Upper lobe of left lung (tissue), 6 donors: ENCODE measurements around the gene SLC8A3. TPM values are rescaled to one million over a fixed set of nuclear protein-coding genes. Genes with fewer than 3 reads are reported as not detected.

Experiments used
- ATAC-seq, 2 donors: fragments of 200-7000 bp; cut with Tn5 transposase; one replicate each; pipeline ENCODE4 v1.9.1; 2022; ENCODE audit warnings: mild to moderate bottlenecking in 2 of 2, moderate library complexity in 2 of 2; ENCODE audit not compliant: low FRiP score in 2 of 2
- DNase-seq, 2 donors: peaks; one replicate each; pipeline ENCODE4 v3.0.0-alpha.2; 2019 to 2020
- H3K27ac ChIP-seq, 4 donors: fragments of 200-600 bp; sonication (generic); one replicate each; pipeline ENCODE4 v1.5.1; 2016 to 2019
- H3K27me3 ChIP-seq, 4 donors: fragments of 200-600 bp; sonication (generic); one replicate each; pipeline ENCODE4 v1.5.1; 2017 to 2019
- H3K36me3 ChIP-seq, 4 donors: fragments of 200-600 bp; sonication (generic); one replicate each; pipeline ENCODE4 v1.5.1; 2016 to 2019
- H3K4me1 ChIP-seq, 4 donors: fragments of 200-600 bp; sonication (generic); one replicate each; pipeline ENCODE4 v1.5.1; 2018 to 2019
- H3K4me3 ChIP-seq, 4 donors: fragments of 200-600 bp; sonication (generic); one replicate each; pipeline ENCODE4 v1.5.1; 2017 to 2019; ENCODE audit warnings: mild to moderate bottlenecking in 2 of 4, moderate library complexity in 1 of 4
- H3K9me3 ChIP-seq, 4 donors: fragments of 200-600 bp; sonication (generic); one replicate each; pipeline ENCODE4 v1.5.1; 2018 to 2019
- CTCF ChIP-seq, 6 experiments: fragments of 450-650 bp in 4 of 6; fragments of 200-600 bp in 2 of 6; sonication (generic) in 2 of 6; IDR thresholded peaks; one replicate each; pipeline ENCODE4 v1.5.1; 2016 to 2019; ENCODE audit warnings: antibody characterized with exemption in 6 of 6
- EP300 ChIP-seq, 4 donors: sonication (generic); formaldehyde crosslinking; IDR thresholded peaks; one replicate each; pipeline ENCODE4 v1.5.1; 2017; ENCODE audit warnings: antibody characterized with exemption in 4 of 4, control low read depth in 2 of 4
- POLR2A ChIP-seq, 4 donors: fragments of 450-650 bp; IDR thresholded peaks; one replicate each; pipeline ENCODE4 v1.5.1; 2016 to 2017; ENCODE audit warnings: antibody characterized with exemption in 4 of 4, mild to moderate bottlenecking in 2 of 4
- POLR2AphosphoS5 ChIP-seq, 2 donors: sonication (generic); formaldehyde crosslinking; IDR thresholded peaks; one replicate each; pipeline ENCODE4 v1.5.1; 2017; ENCODE audit warnings: antibody characterized with exemption in 2 of 2
- WGBS, 2 donors: methylation state at CpG; one replicate each; pipeline ENCODE4 v1.1.5; 2017 to 2018; 5-methylcytosine and 5-hydroxymethylcytosine counted together
- total RNA-seq, 6 donors: library from RNA; depleted of rRNA in 4 of 6; stranded (reverse); fragments of >200 nt in 4 of 6; gene quantifications; one replicate each; pipeline versions ENCODE4 v1.1.0 to v1.2.1, GENCODE V29; 2016 to 2021
- donor health status: DM: no; HTN: no; CAD: no; lungs with moderate emphysema.
- donor health status: DM: no; HTN: yes; CAD: no; lungs with severe emphysema.

The SLC8A3 gene
- total RNA-seq, 6 donors from 2014 or later = 0.49 to 1.4 (median 1.0) TPM

- Histone ChIP-seq H3K27ac (no peak overlapping the region), H3K4me1 (no peaks in the 10 kb centered on the region), H3K27me3 (no peaks in the 10 kb centered on the region), H3K4me3 (no peak overlapping the region), H3K9me3 (no peaks in the 10 kb centered on the region), H3K36me3 (no peaks in the 10 kb centered on the region)
- DNase-seq (no peak), ATAC-seq (no peak)
- WGBS, 2 donors = 82 to 89% methylated on average over 4 to 6 of the region's 6 CpGs
- TF ChIP-seq CTCF (IDR thresholded peaks at IDR 0.05) = no peak
- TF ChIP-seq POLR2AphosphoS5 (IDR thresholded peaks at IDR 0.05) = no peak
- TF ChIP-seq POLR2A (IDR thresholded peaks at IDR 0.05) = no peak
- TF ChIP-seq EP300 (IDR thresholded peaks at IDR 0.05) = no peak
These were observed 182.1 kb downstream of the SLC8A3 start for GRCh38 chr14:70006699-70007098.

DNA sequence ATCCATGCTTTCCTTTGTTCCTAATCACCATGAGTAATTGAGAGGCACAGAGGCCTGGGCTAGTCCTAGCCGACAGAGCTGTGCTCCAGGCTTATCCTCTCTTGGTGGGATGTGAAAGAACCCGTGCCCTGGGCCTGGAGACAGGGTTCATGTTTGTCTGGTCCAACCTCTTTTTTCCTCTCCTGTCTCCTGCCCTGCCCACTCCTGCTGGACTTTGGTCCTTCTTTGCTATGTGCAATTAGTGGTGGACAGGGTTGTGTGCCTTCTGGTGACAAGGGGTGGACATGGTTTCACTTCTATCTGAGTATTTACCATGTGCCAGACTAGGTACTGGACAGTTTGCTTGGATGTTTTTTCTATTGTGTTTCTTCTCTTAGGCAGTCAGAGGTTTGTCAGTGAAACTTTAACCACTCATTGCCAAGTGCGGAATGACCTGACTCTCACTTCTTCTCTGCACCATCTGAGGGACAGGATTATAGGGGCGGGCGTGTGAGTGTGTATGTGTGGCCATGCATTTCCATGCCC lies 183.4 kb downstream of the SLC8A3 start:
- no peak overlapping the region for H3K27ac ChIP-seq

DNA sequence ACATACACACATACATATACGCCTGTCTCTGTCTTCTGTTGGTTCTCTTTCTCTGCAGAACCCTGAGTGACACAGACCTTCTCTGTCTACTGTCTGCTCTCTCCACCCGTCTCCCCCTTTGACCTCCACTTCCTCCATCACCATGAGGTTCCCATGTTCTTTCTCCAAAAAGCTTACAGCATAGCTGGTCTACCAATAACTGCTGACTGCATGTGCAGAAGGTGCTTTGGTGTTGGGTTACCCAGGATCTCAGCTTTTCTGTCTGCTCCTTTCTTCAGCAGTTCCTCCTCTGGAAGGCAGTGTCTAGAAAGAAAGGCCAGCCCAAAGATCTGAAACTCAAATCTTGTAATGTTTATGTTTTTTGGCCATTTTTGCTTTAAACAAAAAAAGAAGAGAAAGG lies 184.0 kb downstream of the SLC8A3 start:
- 60 to 79% methylated on average over 2 of the region's 2 CpGs for WGBS, 2 donors
- no peaks in the 10 kb centered on the region for H3K36me3 ChIP-seq
- no peaks in the 10 kb centered on the region for H3K27me3 ChIP-seq
- no peaks in the 10 kb centered on the region for H3K9me3 ChIP-seq
- no peak overlapping the region for H3K27ac ChIP-seq
- DNase-seq (no peak), ATAC-seq (no peak)
- TF ChIP-seq CTCF (IDR thresholded peaks at IDR 0.05) (no peak), POLR2A (IDR thresholded peaks at IDR 0.05) (no peak), EP300 (IDR thresholded peaks at IDR 0.05) (no peak), POLR2AphosphoS5 (IDR thresholded peaks at IDR 0.05) (no peak)
- H3K4me3 ChIP-seq = no peak overlapping the region
- no peaks in the 10 kb centered on the region for H3K4me1 ChIP-seq

More for the DNA sequence above, 183.4 kb downstream of the SLC8A3 start:
- TF ChIP-seq POLR2A (IDR thresholded peaks at IDR 0.05) = no peak
- TF ChIP-seq POLR2AphosphoS5 (IDR thresholded peaks at IDR 0.05) = no peak
- no peak for TF ChIP-seq EP300 (IDR thresholded peaks at IDR 0.05)
- TF ChIP-seq CTCF (IDR thresholded peaks at IDR 0.05) = no peak
- Histone ChIP-seq H3K9me3 (no peaks in the 10 kb centered on the region), H3K27me3 (no peaks in the 10 kb centered on the region), H3K4me3 (no peak overlapping the region), H3K36me3 (no peaks in the 10 kb centered on the region), H3K4me1 (no peaks in the 10 kb centered on the region)
- WGBS, 2 donors = 77 to 78% methylated on average over 5 of the region's 5 CpGs
- ATAC-seq (no peak), DNase-seq (no peak)

DNA sequence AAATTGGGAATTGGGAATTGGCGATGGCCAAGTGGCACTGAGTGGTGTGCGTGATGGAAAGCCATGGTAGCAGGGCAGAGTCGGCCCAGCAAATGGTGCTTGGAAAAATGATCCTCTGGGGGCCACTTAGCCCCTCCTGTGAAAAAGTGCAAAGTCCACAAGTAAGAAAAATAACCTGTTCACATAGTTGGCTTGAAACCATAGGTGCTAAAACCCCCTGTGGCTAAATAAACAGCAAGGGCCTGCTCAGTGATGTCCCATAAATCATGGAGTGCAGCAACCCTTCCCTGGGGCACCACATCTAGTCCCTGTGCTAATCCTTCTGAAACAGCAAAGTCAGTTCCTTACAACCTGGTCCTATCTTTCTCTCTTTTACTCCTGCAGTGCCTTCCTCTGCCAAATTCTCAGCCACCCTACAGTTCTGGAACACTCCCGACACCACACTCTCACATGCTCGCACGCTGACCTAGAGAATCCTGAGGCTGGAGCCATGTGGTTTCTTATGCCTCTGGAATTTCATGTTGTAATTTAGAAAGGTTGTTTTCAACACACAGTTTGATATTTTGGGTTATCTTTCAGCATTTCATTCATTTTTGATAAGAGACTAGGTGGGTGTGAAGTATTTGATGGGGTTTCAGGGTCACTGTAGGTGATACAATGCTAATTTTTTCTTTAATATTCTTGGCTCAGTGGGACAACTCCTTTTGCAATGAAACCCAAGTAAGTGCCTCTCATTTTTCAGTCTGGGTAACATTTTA lies 186.0 kb downstream of the SLC8A3 start:
- H3K4me1 ChIP-seq = no peaks in the 10 kb centered on the region
- no peak overlapping the region for H3K4me3 ChIP-seq
- H3K36me3 ChIP-seq = no peaks in the 10 kb centered on the region
- DNase-seq (no peak), ATAC-seq (no peak)
- H3K27ac ChIP-seq = no peak overlapping the region
- no peaks in the 10 kb centered on the region for H3K9me3 ChIP-seq
- no peaks in the 10 kb centered on the region for H3K27me3 ChIP-seq
- TF ChIP-seq POLR2AphosphoS5 (IDR thresholded peaks at IDR 0.05) (no peak), CTCF (IDR thresholded peaks at IDR 0.05) (no peak), POLR2A (IDR thresholded peaks at IDR 0.05) (no peak), EP300 (IDR thresholded peaks at IDR 0.05) (no peak)
- 86 to 88% methylated on average over 6 of the region's 6 CpGs for WGBS, 2 donors

- Histone ChIP-seq H3K4me1 (no peaks in the 10 kb centered on the region), H3K27ac (no peak overlapping the region)
- TF ChIP-seq POLR2AphosphoS5 (IDR thresholded peaks at IDR 0.05) (no peak), CTCF (IDR thresholded peaks at IDR 0.05) (no peak), EP300 (IDR thresholded peaks at IDR 0.05) (no peak), POLR2A (IDR thresholded peaks at IDR 0.05) (no peak)
These were observed 188.2 kb downstream of the SLC8A3 start for GRCh38 chr14:70000601-70001000.

More at GRCh38 chr14:70000601-70001000, 188.2 kb downstream of the SLC8A3 start:
- ATAC-seq (no peak), DNase-seq (no peak)
- no peaks in the 10 kb centered on the region for H3K9me3 ChIP-seq
- no peaks in the 10 kb centered on the region for H3K27me3 ChIP-seq
- H3K4me3 ChIP-seq = no peak overlapping the region
- no peaks in the 10 kb centered on the region for H3K36me3 ChIP-seq
- 87 to 91% methylated on average over 7 of the region's 7 CpGs for WGBS, 2 donors
